GM18867 (cell line): ENCODE results near the gene MEI1.
"Not testable (repeated sequence)": the region's sequence is repeated elsewhere in the genome, so short reads cannot be mapped to it uniquely, and the experiment has no call there.

Experiments used
- ATAC-seq: cut with Tn5 transposase; IDR thresholded peaks from one replicate; pipeline ENCODE4 v1.9.1; 2021; ENCODE audit warnings: mild to moderate bottlenecking, moderate library complexity; ENCODE audit not compliant: unreplicated experiment

Gene MEI1

DNA sequence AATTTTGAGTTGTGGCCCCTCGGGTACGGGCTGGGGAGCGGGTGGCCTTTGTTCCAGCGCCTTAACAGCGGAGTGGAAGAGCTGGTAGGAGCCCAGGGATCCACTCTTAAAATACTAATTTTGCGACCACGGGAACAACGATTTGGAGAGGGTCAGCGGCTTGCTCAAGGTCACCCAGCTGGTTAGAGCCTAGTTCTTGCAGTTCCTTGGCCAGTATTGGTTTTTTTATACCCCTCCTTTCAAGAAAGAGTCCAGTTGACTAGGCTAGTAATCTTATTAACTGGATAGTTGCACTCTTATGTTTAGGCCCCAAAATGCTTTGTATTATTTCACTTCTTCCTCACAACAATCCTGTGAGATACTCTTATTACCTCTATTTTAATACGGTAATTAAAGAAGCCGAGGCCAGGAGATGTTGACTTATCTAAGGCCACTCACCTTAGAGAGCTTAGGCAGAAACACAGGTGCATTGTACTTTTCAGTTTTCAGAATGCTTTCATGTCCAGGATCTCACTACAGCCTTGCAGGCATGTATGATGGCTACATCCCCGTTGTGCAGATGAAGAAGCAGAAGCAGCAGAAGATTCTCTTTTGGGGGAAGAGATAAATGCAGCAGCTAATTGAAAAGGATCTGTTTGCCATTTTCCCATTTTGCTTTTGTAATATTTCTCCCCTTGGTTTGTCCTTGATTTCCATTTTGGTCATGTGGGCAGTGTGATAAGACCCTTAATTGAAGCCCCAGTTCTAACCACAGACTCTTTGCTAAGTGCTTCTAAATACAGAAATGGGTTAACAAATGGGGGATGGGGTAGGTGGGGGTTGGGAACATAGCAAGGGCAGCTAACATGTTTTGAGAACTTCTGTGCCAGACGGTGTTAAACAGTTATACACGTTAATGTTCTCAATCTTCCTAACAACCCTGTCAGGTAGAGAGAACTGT, 135.0 kb downstream of the MEI1 start:
- ATAC-seq: no peak

DNA sequence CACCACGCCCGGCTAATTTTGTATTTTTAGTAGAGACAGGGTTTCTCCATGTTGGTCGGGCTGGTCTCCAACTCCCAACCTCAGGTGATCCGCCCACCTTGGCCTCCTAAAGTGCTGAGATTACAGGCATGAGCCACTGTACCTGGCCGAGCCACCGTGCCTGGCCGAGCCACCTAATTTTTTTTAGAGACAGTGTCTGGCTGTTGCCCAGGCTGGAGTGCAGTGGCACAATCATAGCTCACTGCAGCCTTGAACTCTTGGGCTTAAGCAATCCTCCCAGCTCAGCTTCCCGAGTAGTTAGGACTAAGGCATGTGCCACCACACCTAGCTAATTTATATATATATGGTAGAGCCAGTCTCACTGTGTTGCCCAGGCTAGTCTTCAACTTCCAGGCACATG, 136.2 kb downstream of the MEI1 start:
- ATAC-seq: not testable (repeated sequence)

DNA sequence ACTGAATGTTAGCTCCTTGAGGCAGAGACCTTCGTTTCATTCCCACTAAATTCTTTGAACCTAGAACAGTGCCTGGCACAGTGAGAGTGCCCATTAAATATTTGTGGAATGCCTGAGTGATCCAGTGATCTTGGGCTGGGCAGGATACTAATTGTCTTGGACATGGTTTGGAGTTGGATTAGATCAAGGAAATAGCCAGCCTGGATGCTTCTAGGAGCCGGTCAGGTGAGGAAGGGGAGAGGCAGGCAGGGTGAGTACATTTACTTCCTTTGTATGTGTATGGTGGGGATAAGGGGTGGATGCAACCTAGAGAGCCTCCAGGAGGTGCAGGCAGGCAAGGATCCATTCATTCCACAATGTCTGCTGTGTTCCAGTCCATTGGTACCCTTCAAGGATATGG, 137.2 kb downstream of the MEI1 start:
- no peak for ATAC-seq

DNA sequence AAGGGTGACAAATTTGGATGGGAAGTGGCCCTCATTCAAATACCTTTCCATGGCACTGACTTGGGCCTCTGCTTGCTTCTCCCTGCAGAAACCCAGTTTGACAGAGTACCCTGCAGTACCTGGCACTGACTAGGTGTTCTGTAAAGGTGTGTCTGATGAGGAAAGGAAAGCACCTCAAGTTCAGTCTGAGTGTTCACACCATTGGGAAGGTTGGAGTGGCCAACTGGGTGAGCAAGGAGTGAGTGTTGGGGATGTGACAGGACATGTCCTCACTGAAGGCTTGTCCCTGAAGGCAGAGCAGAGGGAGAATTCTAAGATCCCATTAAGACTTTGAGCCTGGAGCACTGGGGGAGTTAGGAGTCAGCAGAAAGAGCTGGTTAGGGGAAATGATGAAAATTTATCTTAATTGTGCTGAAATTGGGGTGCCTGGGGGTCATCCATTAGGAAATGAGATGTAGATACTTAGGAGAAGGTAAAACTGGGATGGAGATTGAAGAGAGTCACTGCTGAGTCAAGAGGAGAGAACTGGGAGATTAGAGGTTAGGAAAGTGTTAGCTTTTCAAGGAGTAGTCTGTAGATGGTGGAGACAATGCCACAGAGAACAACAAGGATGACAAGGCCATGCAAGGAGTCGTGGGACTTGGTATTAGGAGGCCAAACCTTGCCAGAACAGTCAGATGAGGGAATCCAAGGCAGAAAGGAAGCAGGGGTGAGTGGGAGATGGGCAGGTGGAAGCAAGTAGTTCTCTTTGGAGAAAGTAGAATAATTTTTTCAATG, 139.7 kb downstream of the MEI1 start:
- no peak for ATAC-seq

DNA sequence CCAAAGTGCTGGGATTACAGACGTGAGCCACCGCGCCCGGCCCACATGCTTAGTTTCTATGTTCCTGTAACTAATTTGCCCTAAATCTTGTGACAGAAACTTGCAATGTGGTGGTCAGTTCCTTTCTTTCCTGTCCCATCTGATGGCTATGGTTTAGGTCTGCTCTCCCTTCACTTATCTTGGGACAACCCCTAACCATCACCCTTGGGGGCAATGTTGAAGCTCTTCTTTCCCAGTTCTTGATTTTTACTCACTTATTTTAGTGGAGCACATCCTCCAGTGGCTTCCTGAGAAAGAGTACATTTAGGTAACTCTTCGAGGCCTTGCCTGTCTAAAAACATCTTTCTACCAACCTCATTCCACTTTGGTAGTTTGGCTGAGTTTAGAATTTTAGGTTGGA, 140.9 kb downstream of the MEI1 start:
- no peak for ATAC-seq

DNA sequence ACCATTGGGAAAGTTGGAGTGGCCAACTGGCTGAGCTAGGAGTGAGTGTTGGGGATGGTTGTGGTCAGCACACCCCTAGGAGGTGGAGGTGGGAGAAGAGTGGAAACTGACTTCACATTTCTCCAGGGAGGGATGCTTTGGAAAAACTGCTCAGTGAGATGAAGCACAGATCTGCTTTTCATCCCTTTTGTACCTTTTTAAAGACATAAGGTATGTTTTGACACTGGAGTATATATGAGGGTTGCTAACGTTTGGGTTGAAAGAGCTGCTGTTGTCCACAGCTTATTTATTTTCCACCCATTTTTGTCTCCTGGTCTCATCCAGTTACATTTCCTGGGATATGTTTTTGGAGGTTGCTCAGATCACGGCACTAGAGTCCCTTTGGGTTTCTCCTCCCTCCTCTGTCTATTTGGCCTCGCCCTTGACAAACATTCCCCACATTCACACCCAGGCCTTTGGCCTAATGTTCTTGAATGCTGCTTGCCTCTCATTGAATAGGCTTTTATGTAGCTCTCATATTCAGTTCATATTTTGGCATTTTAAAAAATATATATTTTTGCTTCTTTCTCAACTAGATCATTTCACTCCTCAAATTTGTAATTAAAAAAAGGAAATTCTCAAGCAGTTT, 141.9 kb downstream of the MEI1 start:
- ATAC-seq: no peak

DNA sequence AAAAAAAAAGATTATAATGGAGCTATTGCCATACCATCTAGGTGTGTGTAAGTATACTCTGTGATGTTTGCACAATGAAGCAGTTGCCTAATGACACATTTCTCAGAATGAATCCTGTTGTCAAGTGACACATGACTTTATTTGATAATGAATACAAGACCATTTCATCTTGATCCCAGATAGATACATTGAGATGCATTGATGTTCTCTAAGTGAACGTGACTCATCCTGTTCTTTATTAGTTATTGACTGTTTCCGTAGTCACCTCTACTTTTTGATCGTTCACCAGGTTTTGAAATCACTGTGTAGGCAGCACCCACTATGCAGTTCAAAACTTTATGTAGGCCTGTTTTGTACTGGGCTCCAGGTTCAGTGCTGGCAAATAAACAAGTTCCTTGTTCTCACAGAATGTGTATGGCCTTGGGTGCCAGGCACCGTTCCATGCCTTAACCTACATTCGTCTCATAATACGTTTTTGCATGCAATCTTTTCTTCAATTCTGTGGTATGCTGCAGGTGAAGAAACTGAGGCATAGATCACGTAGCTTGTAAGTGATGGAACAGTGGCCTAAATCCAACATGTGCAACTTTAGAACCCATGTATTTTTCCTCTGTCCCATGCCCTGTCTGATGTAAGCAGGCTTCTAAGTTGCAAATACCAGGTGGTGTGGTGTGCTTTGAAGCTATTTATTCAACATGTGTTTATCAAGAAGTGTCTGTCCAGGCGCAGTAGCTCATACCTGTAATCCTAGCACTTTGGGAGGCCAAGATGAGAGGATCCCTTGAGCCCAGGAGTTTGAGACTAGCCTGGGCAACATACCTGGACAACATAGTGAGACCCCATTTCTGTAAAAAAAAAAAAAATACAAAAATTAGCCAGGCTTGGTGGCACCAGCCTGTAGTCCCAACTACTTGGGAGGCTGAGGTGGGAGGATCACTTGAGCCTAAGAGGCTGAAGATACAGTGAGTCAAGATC, 144.0 kb downstream of the MEI1 start:
- no peak for ATAC-seq

DNA sequence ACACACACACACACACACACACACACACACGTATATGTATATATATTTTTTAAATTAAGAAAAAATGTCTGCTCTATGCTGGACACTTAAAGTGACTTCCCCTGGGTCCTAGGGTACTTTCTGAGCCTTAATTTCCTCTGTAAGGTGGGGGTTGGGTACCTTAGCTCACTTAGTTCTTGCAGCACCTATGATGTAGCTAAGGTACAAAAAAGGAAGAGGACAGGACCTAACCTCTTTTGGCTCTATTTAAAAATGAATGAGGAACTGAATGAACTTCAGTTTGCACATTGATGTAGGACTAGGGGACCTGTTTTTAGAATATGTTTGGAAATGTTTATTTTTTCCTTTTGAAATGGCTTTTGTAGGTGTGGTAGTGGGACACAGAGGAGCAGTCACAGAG, 144.7 kb downstream of the MEI1 start:
- no peak for ATAC-seq

DNA sequence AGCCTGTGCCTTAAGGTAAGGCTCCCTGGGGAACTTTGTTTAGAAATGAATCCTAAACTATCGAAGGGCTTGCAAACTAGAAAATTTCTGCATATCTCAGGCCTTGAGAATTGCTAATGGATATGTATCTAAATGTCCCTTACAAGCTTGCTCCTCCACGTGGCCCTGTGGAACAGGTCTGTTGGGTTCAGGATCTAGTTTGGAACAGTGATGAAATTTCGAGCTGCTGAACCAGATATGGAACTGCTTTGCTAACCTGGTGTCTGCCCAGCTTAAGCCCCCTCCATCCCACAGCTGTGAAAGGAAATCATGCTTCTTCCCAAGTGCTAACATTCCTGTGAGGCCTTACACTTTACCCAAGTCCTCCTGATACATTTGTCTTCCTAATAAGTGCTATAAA, 145.2 kb downstream of the MEI1 start:
- ATAC-seq: no peak

DNA sequence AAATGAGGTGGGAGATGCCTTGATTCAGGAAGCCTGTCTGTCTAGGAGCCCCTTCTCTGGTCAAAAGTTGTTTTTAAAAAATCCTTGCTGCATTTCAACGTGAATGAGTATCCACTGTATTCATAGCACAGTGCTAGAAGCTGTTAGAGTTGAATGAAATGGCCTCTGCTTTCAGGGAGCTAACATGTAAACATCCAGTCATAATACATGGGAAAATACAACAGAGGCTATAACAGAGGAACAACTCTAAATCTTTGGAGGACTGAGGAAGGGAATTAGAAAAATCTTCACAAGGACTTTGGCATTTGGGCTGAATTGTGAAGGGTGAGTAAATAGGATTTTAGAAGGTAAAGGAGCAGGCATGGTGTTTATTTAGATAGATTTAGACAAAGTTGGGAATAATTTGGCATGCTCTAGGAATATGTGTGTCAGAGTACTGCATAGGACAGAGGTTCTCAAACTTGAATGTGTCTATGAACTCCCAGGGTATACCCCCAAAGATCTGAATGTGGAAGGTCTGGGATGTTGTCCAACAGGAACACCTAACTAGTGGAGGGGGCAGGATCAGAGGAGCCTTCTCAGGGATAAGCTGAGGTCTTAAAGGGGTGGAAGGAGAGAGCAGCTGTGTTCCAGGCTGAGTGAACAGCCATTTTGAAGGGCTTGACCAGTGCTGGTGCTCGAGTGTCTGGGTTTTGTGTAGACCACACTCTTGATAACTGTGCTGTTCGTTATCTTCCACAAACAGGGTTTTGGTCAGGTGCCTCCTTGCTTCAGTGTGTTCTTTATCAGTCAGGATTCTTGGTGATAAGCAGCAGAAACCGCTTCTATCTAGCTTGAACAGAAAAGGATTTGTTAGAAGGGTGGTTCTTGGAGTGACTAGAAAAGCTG, 146.3 kb downstream of the MEI1 start:
- no peak for ATAC-seq

DNA sequence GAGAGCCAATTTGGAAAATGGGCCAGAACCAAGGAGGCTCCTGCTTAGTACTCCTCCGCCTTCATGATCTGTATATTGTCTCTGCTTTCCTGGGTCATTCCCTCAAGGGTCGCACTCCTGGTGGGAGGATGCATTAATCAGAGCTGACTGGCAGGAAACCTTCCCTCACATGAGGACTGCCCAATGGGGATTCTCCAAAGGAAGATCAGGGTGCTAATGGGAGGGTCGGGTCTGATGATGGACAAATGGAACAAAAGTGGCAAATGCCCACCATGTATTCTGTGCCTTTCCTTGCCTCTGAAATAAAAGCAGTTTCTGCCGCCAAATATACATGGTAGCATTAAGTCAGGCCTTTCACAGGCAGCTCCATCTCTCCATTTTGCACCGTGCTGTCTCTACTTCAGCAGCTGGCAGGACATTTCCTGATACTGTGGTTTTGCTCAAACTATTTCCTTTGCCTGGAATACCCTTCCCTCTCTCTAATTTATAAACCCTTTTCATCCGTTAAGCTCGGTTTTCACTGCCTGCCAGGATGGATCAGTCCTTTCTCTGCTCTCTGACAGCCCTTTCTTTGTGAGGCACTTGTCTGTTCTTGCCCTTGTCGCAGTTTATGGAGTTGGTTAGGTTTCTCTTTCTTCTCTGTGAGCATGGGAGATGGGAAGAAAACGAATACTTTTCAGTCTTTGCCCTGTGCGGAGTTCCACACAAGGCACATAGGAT, 147.1 kb downstream of the MEI1 start:
- ATAC-seq: no peak

DNA sequence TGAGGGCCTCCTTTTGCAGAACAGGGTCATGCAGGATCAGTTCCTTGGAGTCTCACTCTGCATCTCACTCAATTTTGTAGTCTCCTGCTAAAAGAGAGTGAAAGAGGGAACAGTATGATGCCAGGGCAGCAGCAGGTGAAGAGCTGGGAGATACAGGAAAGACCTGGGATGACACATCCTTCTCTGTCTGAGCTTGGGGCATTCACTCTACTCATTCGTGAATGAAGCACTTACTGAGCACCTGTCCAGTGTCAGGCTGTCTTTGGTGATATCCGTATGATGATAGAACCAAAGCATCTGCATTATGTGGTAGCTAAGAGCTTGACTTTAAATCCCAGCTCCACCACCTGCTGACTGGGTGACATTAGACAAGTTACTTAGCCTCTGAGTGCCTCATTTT, 148.0 kb downstream of the MEI1 start:
- no peak for ATAC-seq

DNA sequence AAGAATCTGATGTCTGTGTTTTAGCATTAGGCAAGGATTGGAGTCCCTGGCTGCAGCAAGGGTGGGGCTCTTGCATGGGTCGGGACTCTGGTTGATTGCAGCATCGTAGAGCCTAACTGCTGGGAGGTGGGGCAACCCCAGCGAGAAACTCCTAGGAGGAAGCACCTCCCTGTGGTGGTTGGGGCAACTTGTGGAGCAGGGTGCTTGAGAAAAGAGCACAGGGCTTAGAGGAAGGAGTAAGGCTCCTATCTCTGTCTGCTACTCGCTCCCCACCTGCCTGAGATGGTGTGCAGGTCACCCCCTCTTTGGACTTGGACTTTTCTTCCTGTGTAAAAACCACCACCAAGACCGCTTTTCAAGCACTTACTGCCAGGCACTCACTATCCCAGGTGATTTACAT, 149.2 kb downstream of the MEI1 start:
- ATAC-seq: peak; percentile 40
